Vagina (tissue), 2 donors: ENCODE data around the gene GDNF. TPM values are rescaled to one million over a fixed set of nuclear protein-coding genes. Genes with fewer than 3 reads are reported as not detected.

Experiments
- DNase-seq, 2 donors: peaks; one replicate each; pipeline ENCODE4 v3.0.0-alpha.2; 2017; ENCODE audit errors: extremely low spot score in 2 of 2
- H3K27ac ChIP-seq: fragments of 200-600 bp; sonication (generic); one replicate; pipeline ENCODE4 v1.5.1; 2019
- H3K27me3 ChIP-seq: fragments of 200-600 bp; sonication (generic); one replicate; pipeline ENCODE4 v1.5.1; 2019
- H3K36me3 ChIP-seq, 2 donors: fragments of 200-600 bp; sonication (generic); one replicate each; pipeline ENCODE4 v1.5.1; 2017 to 2019
- H3K4me1 ChIP-seq: fragments of 200-600 bp; sonication (generic); one replicate; pipeline ENCODE4 v1.5.1; 2019
- H3K4me3 ChIP-seq, 2 donors: fragments of 200-600 bp; sonication (generic); 1 replicate in 1 of 2; 2 replicates in 1 of 2; pipeline ENCODE4 v1.5.1; 2016 to 2019
- H3K9me3 ChIP-seq: fragments of 200-600 bp; sonication (generic); one replicate; pipeline ENCODE4 v1.5.1; 2019
- POLR2A ChIP-seq, 2 donors: fragments of 450-650 bp; IDR thresholded peaks; one replicate each; pipeline ENCODE4 v1.6.1; 2017; ENCODE audit warnings: antibody characterized with exemption in 2 of 2, mild to moderate bottlenecking in 2 of 2, moderate library complexity in 2 of 2
- POLR2AphosphoS5 ChIP-seq, 2 donors: sonication (generic); formaldehyde crosslinking; IDR thresholded peaks; one replicate each; pipeline ENCODE4 v1.9.0; 2017; ENCODE audit warnings: antibody characterized with exemption in 2 of 2, mild to moderate bottlenecking in 2 of 2, low read depth in 1 of 2; ENCODE audit not compliant: insufficient read depth in 1 of 2
- intact Hi-C: fragments of 100-400 bp; cut with DNase I; formaldehyde crosslinking; loops from one replicate; pipeline ENCODE4 v1.15.1; 2023
- total RNA-seq: library from RNA; depleted of rRNA; stranded (reverse); fragments of >200 nt; gene quantifications from one replicate; pipeline ENCODE4 v1.2.3, GENCODE V29; 2016
- TF ChIP-seq, protein P1 (sequence below), 3 experiments: fragments of 450-650 bp in 2 of 3; fragments of 200-600 bp in 1 of 3; sonication (generic) in 1 of 3; IDR thresholded peaks; one replicate each; pipeline ENCODE4 v1.5.1; 2017 to 2019; ENCODE audit warnings: antibody characterized with exemption in 3 of 3, mild to moderate bottlenecking in 2 of 3, moderate library complexity in 2 of 3

Gene GDNF
- total RNA-seq, 1 donor from 2014 or later = 0.98 TPM

DNA sequence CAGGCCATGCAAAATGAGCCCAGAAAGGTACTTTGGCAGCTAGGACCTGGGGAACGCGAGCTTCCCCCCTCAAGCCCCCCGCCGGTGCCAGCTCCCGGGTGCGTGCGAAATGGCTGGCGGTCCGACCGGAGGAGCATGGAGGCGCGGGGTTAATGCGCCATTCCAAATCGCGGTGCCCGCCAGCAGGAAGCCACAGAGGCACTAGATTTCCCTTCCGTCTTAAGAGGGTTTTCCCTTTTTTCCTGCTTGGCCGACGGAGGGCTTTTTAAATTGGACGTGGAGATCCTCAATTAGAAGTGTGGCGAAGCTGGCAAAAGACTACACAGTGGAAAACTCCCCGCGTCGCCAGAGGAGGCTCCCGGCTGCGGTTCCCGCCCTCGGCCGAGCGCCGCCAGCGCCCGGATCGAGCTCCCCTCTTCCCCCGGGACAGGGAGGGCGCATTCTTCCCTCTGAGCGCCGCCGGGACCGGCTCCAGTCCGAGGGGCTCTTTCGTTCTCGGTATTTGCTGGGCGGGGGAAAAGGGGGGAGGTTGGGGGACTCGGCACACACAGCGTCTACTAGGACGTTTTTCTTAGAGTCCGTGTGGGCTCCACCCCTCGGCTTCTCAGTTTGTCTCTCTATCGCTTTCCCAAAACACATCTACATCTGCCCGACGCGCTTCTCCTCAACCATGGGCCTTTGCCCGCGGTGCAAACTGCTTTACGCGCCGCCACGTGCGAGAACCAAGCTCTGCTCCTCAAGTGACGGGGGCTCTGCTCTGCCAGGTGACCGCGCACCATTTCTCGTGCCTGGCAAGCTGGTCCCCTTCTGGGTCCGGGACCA is 3.0 kb downstream of the GDNF start:
- Histone ChIP-seq H3K4me1 (peaks cover 51% of the 10 kb centered on the region), H3K4me3 (peak overlapping the region; percentile 44 to 54), H3K36me3 (no peaks in the 10 kb centered on the region), H3K27ac (peak overlapping the region; percentile 36), H3K9me3 (no peaks in the 10 kb centered on the region), H3K27me3 (peaks cover 19% of the 10 kb centered on the region)
- intact Hi-C loops = loop anchor here (5.0 kb wide), 1 partner anchor 355 kb away; no protein-coding TSS in a partner anchor
- no peak for DNase-seq
- TF ChIP-seq, protein P1, sequence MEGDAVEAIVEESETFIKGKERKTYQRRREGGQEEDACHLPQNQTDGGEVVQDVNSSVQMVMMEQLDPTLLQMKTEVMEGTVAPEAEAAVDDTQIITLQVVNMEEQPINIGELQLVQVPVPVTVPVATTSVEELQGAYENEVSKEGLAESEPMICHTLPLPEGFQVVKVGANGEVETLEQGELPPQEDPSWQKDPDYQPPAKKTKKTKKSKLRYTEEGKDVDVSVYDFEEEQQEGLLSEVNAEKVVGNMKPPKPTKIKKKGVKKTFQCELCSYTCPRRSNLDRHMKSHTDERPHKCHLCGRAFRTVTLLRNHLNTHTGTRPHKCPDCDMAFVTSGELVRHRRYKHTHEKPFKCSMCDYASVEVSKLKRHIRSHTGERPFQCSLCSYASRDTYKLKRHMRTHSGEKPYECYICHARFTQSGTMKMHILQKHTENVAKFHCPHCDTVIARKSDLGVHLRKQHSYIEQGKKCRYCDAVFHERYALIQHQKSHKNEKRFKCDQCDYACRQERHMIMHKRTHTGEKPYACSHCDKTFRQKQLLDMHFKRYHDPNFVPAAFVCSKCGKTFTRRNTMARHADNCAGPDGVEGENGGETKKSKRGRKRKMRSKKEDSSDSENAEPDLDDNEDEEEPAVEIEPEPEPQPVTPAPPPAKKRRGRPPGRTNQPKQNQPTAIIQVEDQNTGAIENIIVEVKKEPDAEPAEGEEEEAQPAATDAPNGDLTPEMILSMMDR (IDR thresholded peaks at IDR 0.05) = no peak
- TF ChIP-seq POLR2AphosphoS5 (IDR thresholded peaks at IDR 0.05; ENCODE audit: insufficient read depth in 1 of 2, low read depth in 1 of 2) (peak in 1 of 2 donors; percentile 45), POLR2A (IDR thresholded peaks at IDR 0.05) (no peak)

- Histone ChIP-seq H3K27ac (no peak overlapping the region), H3K36me3 (no peaks in the 10 kb centered on the region), H3K9me3 (no peaks in the 10 kb centered on the region), H3K4me3 (peak overlapping the region; percentile 44 to 54), H3K27me3 (peaks cover 15% of the 10 kb centered on the region), H3K4me1 (peaks cover 51% of the 10 kb centered on the region)
- intact Hi-C loops = loop anchor here (5.0 kb wide), 1 partner anchor 356 kb away; no protein-coding TSS in a partner anchor
- DNase-seq = no peak
- TF ChIP-seq, protein P1 (IDR thresholded peaks at IDR 0.05) = no peak
- TF ChIP-seq POLR2A (IDR thresholded peaks at IDR 0.05) = no peak
These were observed 3.6 kb downstream of the GDNF start for GRCh38 chr5:37836235-37836591.

DNA sequence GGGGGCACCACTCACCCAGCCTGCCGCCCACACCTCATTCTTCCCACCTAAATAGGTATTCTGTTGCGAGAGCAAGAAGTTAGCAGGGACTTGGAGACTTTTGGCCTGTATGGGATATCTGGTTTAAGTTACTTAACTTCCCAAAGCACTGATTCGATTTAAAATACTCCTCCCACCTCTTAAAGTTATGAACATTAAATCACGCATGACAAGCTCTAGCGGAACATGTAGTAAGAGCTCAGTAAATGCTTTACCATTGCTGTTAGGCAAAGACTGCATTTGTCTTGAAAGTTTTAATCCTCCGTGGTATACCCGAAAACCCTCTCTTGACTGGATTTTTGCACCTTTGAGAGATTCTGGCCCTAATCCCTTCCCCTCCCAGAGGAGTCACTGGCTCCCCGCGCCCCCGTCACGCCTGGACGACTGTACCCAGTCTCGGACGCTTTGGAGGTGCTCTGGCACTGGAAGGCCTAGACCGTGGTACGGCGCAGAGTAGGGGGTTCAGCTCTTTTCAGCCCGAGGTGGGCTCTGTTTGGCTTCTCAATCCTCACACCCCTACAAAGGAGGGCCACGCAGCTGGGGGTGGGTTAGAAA is 4.4 kb downstream of the GDNF start:
- TF ChIP-seq POLR2A (IDR thresholded peaks at IDR 0.05) = no peak
- TF ChIP-seq POLR2AphosphoS5 (IDR thresholded peaks at IDR 0.05; ENCODE audit: insufficient read depth in 1 of 2, low read depth in 1 of 2) = no peak
- TF ChIP-seq, protein P1 (IDR thresholded peaks at IDR 0.05) = no peak
- no peak overlapping the region for H3K27ac ChIP-seq
- intact Hi-C loops = loop anchor here (5.0 kb wide), 1 partner anchor 357 kb away; no protein-coding TSS in a partner anchor
- DNase-seq = no peak
- no peaks in the 10 kb centered on the region for H3K36me3 ChIP-seq
- H3K4me1 ChIP-seq = peaks cover 45% of the 10 kb centered on the region
- H3K9me3 ChIP-seq = no peaks in the 10 kb centered on the region
- no peak overlapping the region for H3K4me3 ChIP-seq
- H3K27me3 ChIP-seq = peaks cover 15% of the 10 kb centered on the region

- no peak overlapping the region for H3K27ac ChIP-seq
- H3K9me3 ChIP-seq = no peaks in the 10 kb centered on the region
- H3K36me3 ChIP-seq = no peaks in the 10 kb centered on the region
- peak overlapping the region in 1 of 2 donors; percentile 20 for H3K4me3 ChIP-seq
- peaks cover 38% of the 10 kb centered on the region for H3K4me1 ChIP-seq
- TF ChIP-seq POLR2A (IDR thresholded peaks at IDR 0.05) = no peak
- TF ChIP-seq POLR2AphosphoS5 (IDR thresholded peaks at IDR 0.05; ENCODE audit: insufficient read depth in 1 of 2, low read depth in 1 of 2) = no peak
- TF ChIP-seq, protein P1 (IDR thresholded peaks at IDR 0.05) = no peak
- intact Hi-C loops = loop anchor here (5.0 kb wide), 1 partner anchor 358 kb away; no protein-coding TSS in a partner anchor
- no peak for DNase-seq
- H3K27me3 ChIP-seq = peaks cover 15% of the 10 kb centered on the region
These were observed 5.1 kb downstream of the GDNF start for GRCh38 chr5:37834542-37835379.
